Activated T-helper 1 cell treated with anti-CD3 and anti-CD28 coated beads, Interleukin-12 subunit alpha, Interleukin-12 subunit beta, Interleukin-2, Interleukin-4 antibody, amounts not matched to agents 30 ng/mL and 10 ng/mL and 1 ng/mL, durations not matched to agents 14 hours and 24 hours and 36 hours (primary cell): Measurements from ENCODE around the gene CCDC85C. TPM values are rescaled to one million over a fixed set of nuclear protein-coding genes. Genes with fewer than 3 reads are reported as not detected.

Source experiments
- DNase-seq: peaks from one replicate; pipeline ENCODE4 v3.0.0; 2021; ENCODE audit warnings: low spot score
- H3K27ac Mint-ChIP-seq: one replicate; pipeline ENCODE4 v1.8.0; 2021; ENCODE audit warnings: mild to moderate bottlenecking, mixed read lengths
- H3K27me3 Mint-ChIP-seq: one replicate; pipeline ENCODE4 v1.8.0; 2022; ENCODE audit warnings: mild to moderate bottlenecking, moderate library complexity, mixed read lengths; ENCODE audit not compliant: insufficient read depth
- H3K36me3 Mint-ChIP-seq: one replicate; pipeline ENCODE4 v1.8.0; 2021; ENCODE audit warnings: low read depth, mixed read lengths
- H3K4me1 Mint-ChIP-seq: one replicate; pipeline ENCODE4 v1.8.0; 2021; ENCODE audit warnings: low read depth, mixed read lengths
- H3K4me3 Mint-ChIP-seq: one replicate; pipeline ENCODE4 v1.8.0; 2021; ENCODE audit warnings: mild to moderate bottlenecking, moderate library complexity, mixed read lengths
- H3K9me3 Mint-ChIP-seq: one replicate; pipeline ENCODE4 v1.8.0; 2021; ENCODE audit warnings: mixed read lengths
- intact Hi-C: fragments of 100-400 bp; cut with micrococcal nuclease; formaldehyde crosslinking; loops from one replicate; pipeline ENCODE4 v1.15.1; 2024
- total RNA-seq: library from RNA; stranded (reverse); gene quantifications from 2 replicates; pipeline ENCODE4 v1.2.3, GENCODE V29; 2022

The CCDC85C gene
- total RNA-seq, 1 donor from 2014 or later = 7.4 TPM

DNA sequence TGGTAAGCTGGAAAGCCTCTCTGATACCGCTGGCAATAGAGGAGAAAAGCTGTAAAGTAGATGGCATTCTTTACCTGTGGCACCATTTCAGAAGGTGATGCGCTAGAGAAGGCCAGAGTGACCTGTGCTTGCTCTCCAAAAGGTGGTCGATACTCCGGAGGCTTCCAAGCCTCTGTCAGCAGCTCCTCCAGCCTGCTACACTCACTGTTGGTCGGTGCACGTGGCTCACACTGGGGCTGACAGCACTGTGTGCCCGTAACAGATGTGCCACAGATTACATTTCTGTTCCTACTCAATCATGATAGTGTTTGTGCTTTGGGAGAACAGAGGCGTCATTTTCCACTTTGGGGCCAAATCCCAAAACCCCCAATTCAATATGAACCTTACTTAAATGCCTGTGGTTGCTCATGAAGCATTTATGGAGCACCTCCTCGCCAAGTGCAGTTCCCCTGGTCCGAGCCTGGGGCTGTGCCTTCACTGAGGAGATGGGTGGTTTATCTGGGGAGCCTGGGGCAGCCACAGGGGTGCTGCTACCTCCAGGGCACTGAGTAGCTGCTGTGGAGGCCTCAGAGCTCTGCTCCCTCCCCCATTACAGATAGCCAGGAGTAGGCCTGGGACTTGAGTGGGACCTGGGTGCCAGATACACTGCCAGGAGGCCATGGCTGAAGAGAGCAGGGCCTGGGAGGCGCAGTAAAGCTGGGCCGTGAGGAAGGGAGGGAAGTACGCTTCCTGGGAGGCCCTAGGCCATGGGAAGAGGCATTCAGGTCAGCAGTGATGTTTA is 96.0 kb downstream of the CCDC85C start:
- Mint-ChIP-seq H3K9me3 (no peaks in the 10 kb centered on the region), H3K27me3 (no peaks in the 10 kb centered on the region), H3K4me3 (no peak overlapping the region), H3K36me3 (peaks cover 54% of the 10 kb centered on the region), H3K27ac (no peak overlapping the region), H3K4me1 (no peaks in the 10 kb centered on the region)
- DNase-seq = no peak
- intact Hi-C loops = no loop called here

DNA sequence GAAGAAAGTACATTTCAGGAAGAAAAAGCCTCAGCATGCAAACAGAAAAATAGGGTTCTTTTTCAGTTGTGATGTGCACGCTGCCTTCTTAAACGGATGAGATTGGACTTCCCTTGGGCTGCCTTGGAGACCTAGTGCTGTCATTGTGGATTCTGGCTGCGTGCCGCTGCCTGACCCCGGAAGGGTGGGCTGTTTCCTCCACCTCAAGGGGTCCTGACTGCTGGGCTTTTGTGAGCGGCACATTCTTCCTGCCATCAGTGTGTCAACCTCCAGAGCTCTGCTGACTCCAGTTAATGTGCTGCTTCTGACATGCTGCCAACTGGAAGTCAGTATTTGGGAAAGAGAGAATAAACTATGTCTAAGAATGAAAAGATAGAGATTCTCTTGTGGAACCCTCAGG is 97.7 kb downstream of the CCDC85C start:
- no peak for DNase-seq
- Mint-ChIP-seq H3K36me3 (peaks cover 59% of the 10 kb centered on the region), H3K27ac (no peak overlapping the region), H3K9me3 (no peaks in the 10 kb centered on the region), H3K4me3 (no peak overlapping the region), H3K27me3 (no peaks in the 10 kb centered on the region), H3K4me1 (no peaks in the 10 kb centered on the region)
- intact Hi-C loops = no loop called here

DNA sequence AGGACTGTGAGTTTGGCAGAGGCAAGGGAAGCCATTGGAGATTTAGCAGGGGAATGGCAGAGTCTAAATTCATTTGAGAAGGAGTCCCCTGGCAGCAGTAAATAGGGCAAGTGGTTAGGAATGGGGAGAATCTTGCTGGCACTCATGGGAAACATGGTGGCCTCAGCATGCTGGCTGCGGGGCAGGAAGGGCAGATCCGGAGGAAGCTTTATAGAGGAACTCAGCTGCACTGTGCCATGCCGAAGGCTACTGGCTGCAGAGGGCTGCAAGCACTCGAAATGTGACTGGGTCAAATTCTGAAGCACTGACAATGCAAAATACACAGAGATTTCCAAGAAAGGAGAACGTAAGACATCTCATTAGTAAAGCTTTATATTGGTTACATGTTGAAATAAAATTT is 98.9 kb downstream of the CCDC85C start:
- intact Hi-C loops = no loop called here
- DNase-seq = no peak
- Mint-ChIP-seq H3K27me3 (no peaks in the 10 kb centered on the region), H3K36me3 (peaks cover 67% of the 10 kb centered on the region), H3K4me1 (no peaks in the 10 kb centered on the region), H3K27ac (no peak overlapping the region), H3K9me3 (no peaks in the 10 kb centered on the region), H3K4me3 (no peak overlapping the region)

DNA sequence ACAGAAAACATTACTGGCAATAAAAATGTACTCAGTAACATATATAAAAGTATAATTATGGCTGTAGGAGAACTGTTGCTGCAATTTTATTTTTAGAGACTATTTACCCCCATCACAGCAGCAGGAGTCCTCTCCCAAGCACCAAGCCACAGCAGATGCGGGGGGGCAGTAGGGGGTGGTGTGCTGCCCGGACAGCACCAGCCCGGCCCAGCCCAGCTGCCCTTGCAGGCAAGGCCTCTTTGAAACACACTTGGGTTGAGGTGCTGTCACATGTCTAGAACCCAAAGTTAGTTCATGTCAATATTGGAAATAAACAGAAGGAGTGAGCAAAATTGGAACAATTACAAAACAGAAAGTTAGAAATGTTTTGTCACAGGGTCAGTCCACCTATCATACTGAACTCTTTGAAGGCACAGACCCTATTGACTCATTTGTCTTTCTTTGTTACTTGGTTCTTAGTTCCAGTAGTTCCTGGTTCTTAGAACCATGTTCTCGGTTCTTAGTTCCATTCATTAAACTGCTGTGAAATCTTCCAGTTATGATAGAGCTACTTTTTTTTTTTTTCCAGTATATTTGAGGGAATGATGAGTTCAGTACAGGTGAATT is 100.1 kb downstream of the CCDC85C start:
- H3K36me3 Mint-ChIP-seq = peaks cover 63% of the 10 kb centered on the region

DNA sequence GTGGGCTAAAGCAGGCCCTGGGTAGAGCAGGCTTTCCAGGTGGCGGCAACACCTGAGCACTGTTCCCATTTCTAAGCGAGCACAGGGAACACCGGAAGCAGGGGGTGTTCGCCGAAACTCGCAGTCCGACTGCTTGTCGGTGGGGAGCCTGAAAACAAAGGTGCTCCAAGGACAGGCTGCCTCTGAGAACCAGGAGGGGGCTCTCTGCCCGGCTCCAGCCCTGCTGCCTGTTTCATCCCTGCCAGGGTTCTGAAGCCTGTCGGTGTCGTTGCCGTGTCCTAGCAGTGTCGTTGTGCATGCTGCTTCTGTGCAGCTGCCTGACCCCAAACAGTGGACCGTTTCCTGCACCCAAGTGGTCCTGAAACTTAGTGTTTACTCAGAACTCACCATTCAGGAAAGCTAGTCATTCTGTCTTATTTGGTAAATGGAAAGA is 101.0 kb downstream of the CCDC85C start:
- Mint-ChIP-seq H3K27ac (no peak overlapping the region), H3K4me3 (no peak overlapping the region), H3K27me3 (no peaks in the 10 kb centered on the region), H3K9me3 (no peaks in the 10 kb centered on the region), H3K36me3 (peaks cover 56% of the 10 kb centered on the region), H3K4me1 (no peaks in the 10 kb centered on the region)
- intact Hi-C loops = no loop called here
- DNase-seq = no peak

More for the DNA sequence above, 100.1 kb downstream of the CCDC85C start:
- Mint-ChIP-seq H3K9me3 (no peaks in the 10 kb centered on the region), H3K4me3 (no peak overlapping the region), H3K4me1 (no peaks in the 10 kb centered on the region), H3K27ac (no peak overlapping the region), H3K27me3 (no peaks in the 10 kb centered on the region)
- no peak for DNase-seq
- intact Hi-C loops = no loop called here

DNA sequence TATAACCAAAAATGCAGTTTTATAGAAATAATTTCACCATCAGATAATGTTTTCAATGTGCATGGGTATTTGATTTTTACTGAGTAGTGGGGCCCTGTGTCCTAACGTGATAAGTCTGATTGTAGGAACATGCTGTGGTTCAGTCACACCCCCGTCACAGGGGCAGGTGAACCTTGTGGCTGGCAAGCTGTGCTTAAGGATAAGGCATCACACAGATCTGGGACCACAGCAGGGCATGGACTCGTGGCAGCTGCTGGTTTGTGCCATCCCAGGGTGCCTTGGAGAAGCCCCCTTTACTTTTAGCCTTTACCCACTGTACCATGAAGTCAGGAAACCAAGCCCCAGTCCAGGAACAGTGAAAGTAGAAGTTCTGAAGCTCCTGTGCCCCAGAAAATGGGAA is 106.1 kb downstream of the CCDC85C start:
- Mint-ChIP-seq H3K36me3 (peaks cover 45% of the 10 kb centered on the region), H3K4me1 (no peaks in the 10 kb centered on the region), H3K27ac (no peak overlapping the region), H3K9me3 (no peaks in the 10 kb centered on the region), H3K4me3 (no peak overlapping the region), H3K27me3 (no peaks in the 10 kb centered on the region)
- intact Hi-C loops = no loop called here
- DNase-seq = no peak

DNA sequence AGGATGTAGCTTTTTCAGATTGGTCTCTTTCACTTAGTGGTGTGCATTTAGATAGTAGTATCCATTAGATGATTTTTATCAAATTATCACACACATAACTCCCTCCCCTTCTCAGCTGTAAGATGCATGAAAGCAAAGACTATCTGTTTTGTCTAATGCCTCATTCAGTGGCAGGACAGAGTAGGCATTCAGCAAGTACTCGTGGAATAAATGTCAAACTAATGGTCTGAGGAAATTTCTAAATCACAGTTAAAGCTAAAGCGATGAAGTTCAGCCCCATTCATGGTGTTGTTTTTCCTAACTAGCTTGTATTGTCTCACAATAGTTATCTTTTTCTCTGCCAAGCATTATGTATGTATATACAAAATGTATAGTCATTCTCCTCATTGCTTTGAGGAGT is 106.7 kb downstream of the CCDC85C start:
- H3K36me3 Mint-ChIP-seq = peaks cover 45% of the 10 kb centered on the region
- intact Hi-C loops = no loop called here
- DNase-seq = no peak
- H3K4me3 Mint-ChIP-seq = no peak overlapping the region
- H3K27ac Mint-ChIP-seq = no peak overlapping the region
- no peaks in the 10 kb centered on the region for H3K4me1 Mint-ChIP-seq
- no peaks in the 10 kb centered on the region for H3K27me3 Mint-ChIP-seq
- H3K9me3 Mint-ChIP-seq = no peaks in the 10 kb centered on the region

DNA sequence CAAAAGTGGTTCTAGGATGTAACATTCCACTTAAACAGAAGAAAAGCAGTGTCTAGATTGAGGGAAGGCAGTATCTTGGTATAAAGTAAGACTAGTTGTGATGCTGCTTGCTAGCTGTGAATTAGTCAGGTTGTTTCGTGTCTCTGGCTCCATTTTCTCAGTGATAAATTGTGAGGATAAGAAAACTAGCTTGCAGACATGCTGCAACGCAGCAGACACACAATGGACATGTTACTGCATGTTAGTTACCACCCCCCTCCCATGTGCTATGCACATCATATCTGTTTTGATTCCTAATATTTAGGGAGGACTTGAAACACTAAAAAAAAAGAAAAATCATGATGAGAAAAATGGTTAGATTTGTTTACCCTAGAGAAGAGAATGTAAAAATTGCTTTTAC is 119.9 kb downstream of the CCDC85C start:
- no peaks in the 10 kb centered on the region for H3K9me3 Mint-ChIP-seq
- no peaks in the 10 kb centered on the region for H3K36me3 Mint-ChIP-seq
- no peak overlapping the region for H3K4me3 Mint-ChIP-seq
- intact Hi-C loops = loop anchor here (5.0 kb wide), 1 partner anchor 583 kb away; the partner anchor contains the start of gene EVL
- peaks cover 34% of the 10 kb centered on the region for H3K4me1 Mint-ChIP-seq
- no peak for DNase-seq
- H3K27ac Mint-ChIP-seq = no peak overlapping the region
- no peaks in the 10 kb centered on the region for H3K27me3 Mint-ChIP-seq

DNA sequence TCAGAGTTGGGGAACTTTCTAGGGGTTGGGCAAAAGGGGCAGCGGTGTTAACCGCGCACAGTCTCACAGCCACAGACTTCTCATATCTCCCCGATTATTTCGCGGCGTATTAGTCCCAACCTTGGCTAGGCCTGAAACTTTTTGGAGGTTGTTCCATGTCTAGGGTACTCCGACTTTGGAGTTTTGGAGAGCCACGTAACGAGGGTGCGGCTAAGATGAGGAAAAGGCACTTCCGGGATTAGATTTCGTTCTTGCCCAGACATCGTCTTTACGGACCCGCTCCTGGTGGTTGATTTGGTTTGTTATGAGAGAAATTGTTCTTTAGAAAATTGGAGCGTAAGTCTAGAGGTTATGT is 122.3 kb downstream of the CCDC85C start:
- Mint-ChIP-seq H3K36me3 (peaks cover 4% of the 10 kb centered on the region), H3K4me3 (peak overlapping the region; percentile 98), H3K27me3 (no peaks in the 10 kb centered on the region), H3K27ac (peak overlapping the region; percentile 98), H3K4me1 (peaks cover 49% of the 10 kb centered on the region), H3K9me3 (no peaks in the 10 kb centered on the region)
- no peak for DNase-seq
- intact Hi-C loops = loop anchor here (1.0 to 5.0 kb wide), 7 partner anchors 124 to 895 kb away; partner anchors contain the start of genes BCL11B, CYP46A1, EVL and WDR25

DNA sequence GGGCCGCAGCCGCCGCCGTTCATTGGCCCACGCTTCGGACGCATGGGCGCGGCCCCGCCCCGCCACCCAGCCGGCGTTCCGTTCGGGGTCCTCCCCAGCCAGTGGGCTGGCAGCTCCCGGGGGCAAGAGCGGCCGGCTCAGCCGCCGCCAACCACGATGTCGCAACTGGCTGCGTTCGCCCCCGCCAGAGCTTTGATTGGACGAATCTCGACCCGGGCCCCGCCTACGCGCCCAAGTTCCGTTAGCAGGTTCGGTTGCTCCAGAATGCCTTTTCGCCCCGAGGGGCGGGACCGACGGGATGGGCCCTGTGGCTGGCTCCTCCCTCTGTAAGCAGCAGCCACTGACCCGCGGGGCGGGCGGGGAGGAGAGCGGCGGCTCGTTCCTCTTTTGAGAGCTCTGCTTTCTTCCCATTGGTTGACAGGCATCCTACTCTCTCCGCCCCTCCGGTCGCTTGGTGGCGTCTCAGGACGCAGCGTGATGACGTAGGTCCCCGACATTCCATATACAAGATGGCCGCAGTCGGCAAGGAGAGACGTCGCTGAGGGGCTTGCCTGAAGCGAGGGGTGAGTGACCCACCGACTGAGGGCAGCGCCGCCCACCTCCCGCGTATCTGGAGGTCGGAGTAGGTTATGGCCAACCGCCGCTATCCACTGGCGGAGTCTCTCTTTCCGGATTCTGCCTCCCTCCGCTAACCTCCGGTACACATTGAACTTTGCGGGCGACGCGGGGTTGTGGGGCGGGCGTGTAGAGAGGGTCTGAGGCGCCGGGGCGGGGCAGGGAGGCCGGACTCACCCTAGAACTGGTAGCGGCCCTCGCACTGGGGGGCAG is 122.9 kb downstream of the CCDC85C start, which contains the start of gene CCNK:
Gene CCNK, plus strand, starts transcription at position 493 of the 828 bp plus-strand sequence. CDS start 11,269 bp downstream, outside the sequence.
- H3K27ac Mint-ChIP-seq = peak within 1 kb of the TSS; percentile 98
- H3K4me1 Mint-ChIP-seq = peaks cover 49% of the 10 kb centered on the region
- intact Hi-C loops = loop anchor here (1.0 to 5.0 kb wide), 7 partner anchors 124 to 895 kb away; partner anchors contain the start of genes BCL11B, CYP46A1, EVL and WDR25
- DNase-seq = peak; percentile 100
- H3K9me3 Mint-ChIP-seq = no peaks in the 10 kb centered on the region
- H3K27me3 Mint-ChIP-seq = no peaks in the 10 kb centered on the region
- H3K4me3 Mint-ChIP-seq = peak within 1 kb of the TSS; percentile 98
- H3K36me3 Mint-ChIP-seq = peaks cover 4% of the 10 kb centered on the region

DNA sequence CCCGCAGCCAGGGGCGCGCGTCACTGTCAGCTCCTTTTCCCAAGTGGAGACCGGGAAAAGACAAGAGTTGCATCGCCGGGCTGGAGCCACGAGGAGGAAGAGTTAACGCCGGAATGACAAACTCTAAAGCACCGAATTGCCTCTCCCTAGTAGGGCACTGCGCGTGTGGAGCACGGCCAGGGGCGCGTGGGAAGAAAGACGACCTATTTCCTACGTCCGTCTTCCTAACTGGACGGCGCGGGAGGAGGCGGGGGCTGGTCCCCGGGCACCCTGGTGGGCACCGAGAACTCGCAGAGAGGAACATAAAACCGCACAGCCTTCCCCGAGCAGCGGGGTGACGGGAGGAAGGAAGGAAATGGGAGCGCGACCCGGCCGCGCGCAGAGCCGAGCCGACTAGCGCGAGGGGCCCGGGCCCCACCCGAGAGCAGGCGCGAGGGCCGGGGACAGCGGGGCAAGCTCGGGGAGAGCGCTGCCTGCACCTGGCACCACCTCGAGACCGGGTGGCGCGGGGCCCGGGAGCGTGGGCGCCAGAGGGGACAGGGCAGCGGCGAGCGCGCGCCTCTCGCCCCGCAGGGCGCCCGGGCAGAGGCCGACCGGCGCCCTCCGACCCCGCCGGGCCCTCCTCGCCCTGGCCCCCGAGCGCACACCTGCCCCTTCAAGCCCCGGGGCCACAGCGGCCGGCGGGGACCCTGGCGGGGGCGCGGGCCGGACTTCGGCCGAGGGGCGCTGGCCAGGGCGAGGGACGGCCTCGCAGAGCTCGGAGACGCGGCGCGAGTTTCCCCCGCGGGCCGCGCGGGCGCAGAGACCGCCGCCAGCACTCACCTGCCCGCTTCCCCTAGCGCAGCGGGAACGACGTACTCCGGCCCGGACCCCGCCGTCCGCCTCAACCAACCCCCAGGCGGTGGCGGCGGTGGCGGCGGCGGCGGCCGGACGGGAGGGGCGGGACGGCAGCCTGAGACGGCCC is 123.8 kb downstream of the CCDC85C start, which contains the start of gene SETD3:
Gene SETD3, minus strand, starts transcription at position 954 of the 964 bp plus-strand sequence. CDS start 15,054 bp downstream, outside the sequence.
- Mint-ChIP-seq H3K9me3 (no peaks in the 10 kb centered on the region), H3K4me3 (peak within 1 kb of the TSS; percentile 99), H3K27ac (peak within 1 kb of the TSS; percentile 98), H3K4me1 (peaks cover 54% of the 10 kb centered on the region), H3K36me3 (peaks cover 4% of the 10 kb centered on the region), H3K27me3 (no peaks in the 10 kb centered on the region)
- DNase-seq = peak; percentile 27
- intact Hi-C loops = loop anchor here (2.0 to 5.0 kb wide), 3 partner anchors 207 to 735 kb away; partner anchors contain the start of genes BCL11B and EVL
